GM15510 (cell line): Measurements from ENCODE around the gene PEAK3.

Experiments used
- POLR2A ChIP-seq: IDR thresholded peaks from 3 replicates; pipeline ENCODE4 v1.6.1; 2011; ENCODE audit warnings: borderline replicate concordance; ENCODE audit not compliant: insufficient read length; ENCODE audit errors: extremely low read depth

Gene PEAK3

DNA sequence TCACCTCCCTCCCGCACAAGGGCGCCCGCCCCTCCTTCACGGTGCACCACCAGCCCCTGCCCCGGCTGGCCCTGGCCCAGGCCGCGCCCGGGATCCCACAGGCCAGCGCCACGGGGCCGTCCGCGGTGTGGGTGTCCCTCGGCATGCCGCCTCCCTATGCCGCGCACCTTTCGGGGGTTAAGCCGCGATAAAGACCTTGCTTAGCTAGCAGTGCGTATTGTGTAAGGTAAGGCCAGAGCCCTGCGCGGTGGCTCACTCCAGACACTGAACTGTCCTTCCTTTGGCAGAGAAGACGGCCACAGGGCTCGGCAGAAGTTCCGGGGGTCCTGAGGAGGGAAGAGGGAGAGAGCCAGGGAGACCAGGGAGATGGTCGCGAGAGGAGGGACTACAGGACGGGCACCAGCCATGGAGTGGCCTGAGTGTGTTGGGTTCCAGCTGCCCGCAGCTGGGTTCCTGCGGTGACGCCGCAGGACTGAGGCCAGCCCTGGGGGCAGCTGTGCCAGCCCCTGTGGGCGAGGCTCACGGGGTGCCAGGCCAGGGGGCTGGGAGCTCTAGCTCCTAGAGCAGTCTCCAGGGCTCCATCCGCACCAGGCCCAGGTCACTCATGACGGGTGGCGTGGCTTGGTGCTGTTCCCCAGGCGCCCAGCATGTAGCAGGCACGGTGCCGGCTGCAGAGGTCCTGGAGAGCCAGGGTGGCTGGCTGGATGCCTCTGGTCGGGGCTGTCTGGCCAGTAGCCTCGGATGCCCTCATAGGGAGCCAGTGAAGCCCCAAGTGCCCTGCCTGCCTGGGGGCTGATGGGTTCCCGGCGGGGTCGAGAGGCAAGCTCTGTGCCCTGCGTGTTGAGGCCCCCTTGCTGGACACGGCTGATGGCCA is 53.6 kb downstream of the PEAK3 start:
- TF ChIP-seq POLR2A, result no peak

DNA sequence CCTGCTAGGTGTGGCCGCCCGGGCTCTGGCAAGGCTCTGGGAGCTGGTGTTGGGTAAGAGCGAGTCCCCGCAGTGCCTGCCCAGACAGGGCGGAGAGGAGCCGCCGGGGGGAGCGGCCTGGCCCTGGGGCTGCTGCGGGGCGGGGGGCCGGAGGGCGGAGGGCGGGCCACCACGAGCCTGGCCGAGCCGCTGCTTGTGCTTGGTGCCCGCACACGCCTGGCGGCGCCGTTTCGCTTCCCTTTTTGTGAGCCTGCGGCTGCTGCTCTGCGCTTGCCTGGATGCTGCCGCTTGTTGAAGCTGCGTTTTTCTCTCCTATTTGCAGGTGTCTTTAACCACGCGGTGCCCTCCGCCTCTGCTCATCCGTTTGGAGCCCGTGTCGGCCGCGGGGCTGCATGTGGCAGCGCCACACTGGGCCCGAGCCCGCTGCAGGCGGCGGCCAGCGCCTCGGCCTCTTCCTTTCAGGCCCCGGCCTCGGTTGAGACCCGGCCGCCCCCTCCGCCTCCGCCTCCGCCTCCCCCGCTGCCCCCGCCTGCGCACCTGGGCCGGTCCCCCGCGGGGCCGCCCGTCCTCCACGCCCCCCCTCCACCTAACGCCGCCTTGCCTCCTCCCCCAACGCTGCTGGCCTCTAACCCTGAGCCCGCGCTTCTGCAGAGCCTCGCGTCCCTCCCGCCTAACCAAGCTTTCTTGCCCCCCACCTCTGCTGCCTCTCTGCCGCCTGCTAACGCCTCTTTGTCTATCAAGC is 54.4 kb downstream of the PEAK3 start:
- TF ChIP-seq POLR2A, result no peak

DNA sequence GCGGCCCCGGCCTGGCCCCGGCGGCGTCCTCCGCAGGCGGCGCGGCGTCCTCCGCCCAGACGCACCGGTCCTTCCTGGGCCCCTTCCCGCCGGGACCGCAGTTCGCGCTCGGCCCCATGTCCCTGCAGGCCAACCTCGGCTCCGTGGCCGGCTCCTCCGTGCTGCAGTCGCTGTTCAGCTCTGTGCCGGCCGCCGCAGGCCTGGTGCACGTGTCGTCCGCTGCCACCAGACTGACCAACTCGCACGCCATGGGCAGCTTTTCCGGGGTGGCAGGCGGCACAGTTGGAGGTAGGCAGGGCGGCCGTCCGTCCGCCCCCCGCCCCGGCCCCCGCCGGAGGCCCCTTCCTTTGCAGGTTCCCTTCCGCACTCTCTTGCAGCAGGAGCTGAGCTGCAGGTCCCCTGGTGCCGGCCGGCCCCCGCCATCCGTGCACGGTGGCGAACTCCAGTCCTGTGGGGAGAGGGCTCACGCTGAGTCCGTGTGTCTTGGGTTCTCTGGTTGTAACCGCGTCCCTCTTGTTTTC is 55.1 kb downstream of the PEAK3 start:
- TF ChIP-seq POLR2A, result no peak

DNA sequence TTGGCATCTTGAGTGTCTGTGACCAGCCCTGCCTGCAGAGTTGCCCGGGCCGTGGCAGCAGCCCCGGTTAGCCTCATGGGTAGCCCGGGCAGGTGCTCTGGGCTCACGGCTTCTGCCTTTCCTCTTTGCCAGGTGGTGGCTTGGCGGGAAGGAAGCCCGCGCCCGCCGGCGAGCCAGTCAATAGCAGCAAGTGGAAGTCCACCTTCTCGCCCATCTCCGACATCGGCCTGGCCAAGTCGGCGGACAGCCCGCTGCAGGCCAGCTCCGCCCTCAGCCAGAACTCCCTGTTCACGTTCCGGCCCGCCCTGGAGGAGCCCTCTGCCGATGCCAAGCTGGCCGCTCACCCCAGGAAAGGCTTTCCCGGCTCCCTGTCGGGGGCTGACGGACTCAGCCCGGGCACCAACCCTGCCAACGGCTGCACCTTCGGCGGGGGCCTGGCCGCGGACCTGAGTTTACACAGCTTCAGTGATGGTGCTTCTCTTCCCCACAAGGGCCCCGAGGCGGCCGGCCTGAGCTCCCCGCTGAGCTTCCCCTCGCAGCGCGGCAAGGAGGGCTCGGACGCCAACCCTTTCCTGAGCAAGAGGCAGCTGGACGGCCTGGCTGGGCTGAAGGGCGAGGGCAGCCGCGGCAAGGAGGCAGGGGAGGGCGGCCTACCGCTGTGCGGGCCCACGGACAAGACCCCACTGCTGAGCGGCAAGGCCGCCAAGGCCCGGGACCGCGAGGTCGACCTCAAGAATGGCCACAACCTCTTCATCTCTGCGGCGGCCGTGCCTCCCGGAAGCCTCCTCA is 55.7 kb downstream of the PEAK3 start:
- peak; percentile 5 for TF ChIP-seq POLR2A

DNA sequence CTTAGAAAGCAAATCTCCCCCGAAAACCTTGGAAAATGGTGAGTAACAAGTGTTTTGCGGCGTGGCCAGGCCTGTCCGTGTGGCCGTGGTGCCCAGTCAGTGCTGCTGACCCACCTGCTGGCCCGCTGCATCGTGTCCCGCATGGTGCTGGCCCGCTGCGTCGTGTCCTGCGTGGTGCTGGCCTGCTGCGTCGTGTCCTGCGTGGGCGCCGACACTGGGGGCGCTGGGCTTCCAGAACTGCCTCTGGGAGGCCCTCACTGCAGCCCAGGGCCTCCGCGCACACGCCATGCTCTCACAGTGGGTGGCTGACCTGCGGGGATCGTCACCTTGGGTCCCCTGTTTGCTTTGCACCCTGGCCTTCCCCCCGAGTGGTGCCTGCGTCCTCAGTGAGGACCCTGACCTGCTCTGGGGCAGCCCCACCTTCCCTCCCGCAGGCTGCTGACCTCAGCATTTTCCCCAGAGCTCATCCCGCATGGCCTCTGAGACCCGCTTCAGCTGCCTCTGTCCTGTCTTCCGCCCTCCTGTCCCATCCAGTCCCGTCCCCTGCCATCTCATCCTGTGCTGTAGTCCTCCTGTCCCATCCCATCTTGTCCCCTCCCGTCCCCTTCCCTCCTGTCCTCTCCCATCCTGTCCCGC is 56.4 kb downstream of the PEAK3 start:
- peak; percentile 2 for TF ChIP-seq POLR2A

DNA sequence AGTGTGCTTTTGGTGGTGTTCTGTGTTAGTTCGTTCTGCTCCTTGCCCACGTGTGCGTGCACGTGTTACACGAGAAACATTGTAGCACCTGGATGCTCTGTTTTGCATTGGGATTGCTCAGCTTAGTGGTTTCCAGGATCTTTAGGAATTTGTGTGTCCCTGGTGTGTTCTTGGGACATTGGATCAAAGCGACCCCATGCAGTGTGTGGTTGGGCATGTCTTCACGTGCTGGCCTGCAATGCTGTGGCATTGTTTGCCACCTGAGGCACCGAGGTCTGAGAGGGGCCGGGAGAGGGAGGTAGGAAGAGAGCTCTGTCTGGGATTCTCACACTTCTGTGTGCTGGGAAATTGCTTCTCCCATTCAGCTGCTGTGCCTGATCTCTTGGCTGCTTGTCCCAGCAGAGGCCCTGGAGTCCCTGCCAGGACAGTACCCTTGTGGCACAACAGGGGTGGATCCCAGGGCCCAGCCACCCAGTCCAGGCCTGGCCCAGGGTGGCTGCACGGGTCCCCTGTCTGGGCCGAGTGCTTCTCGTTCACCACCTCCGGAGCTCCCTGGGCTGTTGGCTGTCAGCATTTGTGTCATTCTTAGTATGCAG is 57.1 kb downstream of the PEAK3 start:
- TF ChIP-seq POLR2A, result no peak
